Loucy (cell line): ENCODE data around the gene OSBPL3.

ENCODE experiments used
- CTCF ChIP-seq: fragments of 200-600 bp; sonication (generic); conservative IDR thresholded peaks from 2 replicates; pipeline ENCODE4 v1.5.1; 2014; ENCODE audit warnings: mild to moderate bottlenecking, antibody characterized with exemption, low read length
- EZH2phosphoT487 ChIP-seq: fragments of 200-600 bp; IDR thresholded peaks from 2 replicates; pipeline ENCODE4 v1.6.1; 2018; ENCODE audit warnings: antibody characterized with exemption, mild to moderate bottlenecking, moderate library complexity, borderline replicate concordance

DNA sequence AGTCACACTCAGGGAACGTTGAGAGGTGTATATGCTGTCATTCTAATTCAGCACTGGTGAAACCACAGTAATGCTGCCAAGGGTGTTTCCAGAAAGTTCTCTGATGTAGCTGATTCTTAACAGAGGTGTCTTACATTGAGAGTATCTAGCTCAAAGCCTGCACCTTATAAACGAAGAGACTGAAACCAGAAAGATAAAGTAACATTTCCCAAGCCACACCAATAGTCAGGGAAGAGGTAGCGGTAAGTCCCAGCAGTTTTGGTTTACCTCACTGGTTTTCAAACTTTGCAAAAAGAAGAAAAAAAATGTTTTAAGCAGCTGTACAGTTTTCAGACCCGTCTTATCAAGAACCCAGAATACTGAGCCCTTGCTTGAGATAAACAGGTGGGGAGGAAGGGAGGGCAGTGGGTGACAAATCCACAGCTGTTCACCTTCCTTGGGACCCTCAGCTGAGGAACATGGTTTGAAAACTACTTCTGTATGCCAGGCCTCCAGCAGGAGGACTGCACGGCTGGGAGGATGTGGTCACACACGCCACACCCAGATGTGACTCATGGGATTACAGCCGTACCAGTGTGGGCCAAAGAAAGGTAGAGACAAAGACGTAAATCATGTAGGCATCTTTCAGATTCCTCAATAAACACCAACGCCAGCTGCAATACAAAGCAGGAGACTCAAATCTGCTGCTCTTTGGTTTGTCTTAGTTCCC, 158.8 kb downstream of the OSBPL3 start:
- TF ChIP-seq CTCF (no peak; the same call in 1 of the 2 replicates), EZH2phosphoT487 (no peak)
